Measurements from ENCODE around the gene AATK. TPM values are rescaled to one million over a fixed set of nuclear protein-coding genes. Genes with fewer than 3 reads are reported as not detected.

The AATK gene
- total and polyA plus RNA-seq, 2 experiments from 2014 or later: 5.7 to 6.3 TPM

GRCh38 chr17:81170727-81171494 lies 4.9 kb upstream of the AATK start:
- Histone ChIP-seq H3K27me3 (no peaks in the 10 kb centered on the region), H3K9me3 (ENCODE audit: low read depth) (no peaks in the 10 kb centered on the region), H2AFZ (no peak overlapping the region), H3K4me1 (ENCODE audit: insufficient read depth) (peaks cover 5% of the 10 kb centered on the region), H4K20me1 (ENCODE audit: insufficient read depth, poor library complexity, severe bottlenecking) (no peaks in the 10 kb centered on the region), H3K4me2 (no peak overlapping the region), H3K36me3 (replicated peaks; ENCODE audit: insufficient read depth, low read depth) (no peaks in the 10 kb centered on the region), H3K79me2 (peaks cover 2% of the 10 kb centered on the region), H3K27ac (no peak overlapping the region), H3K9me2 (replicated peaks; ENCODE audit: insufficient read depth) (no peaks in the 10 kb centered on the region), H3K4me3 (no peak overlapping the region)
- TF ChIP-seq CTCF (IDR thresholded peaks at IDR 0.05; ENCODE audit: poor library complexity) (no peak), EZH2 (IDR thresholded peaks at IDR 0.05; ENCODE audit: borderline replicate concordance) (no peak), EZH2phosphoT487 (IDR thresholded peaks at IDR 0.05; ENCODE audit: low read depth, severe bottlenecking, unreplicated experiment) (no peak)
- 89% methylated on average over 14 of the region's 15 CpGs for WGBS (ENCODE audit: low lambda C conversion rate, missing lambda C conversion rate)
- DNase-seq (ENCODE audit: low spot score): no peak

- H3K36me3 ChIP-seq (replicated peaks; ENCODE audit: insufficient read depth, low read depth): no peaks in the 10 kb centered on the region
- H2AFZ ChIP-seq: no peak overlapping the region
- no peak for TF ChIP-seq EZH2 (IDR thresholded peaks at IDR 0.05; ENCODE audit: borderline replicate concordance)
- H3K4me3 ChIP-seq: no peak overlapping the region
- H4K20me1 ChIP-seq (ENCODE audit: insufficient read depth, poor library complexity, severe bottlenecking): no peaks in the 10 kb centered on the region
- H3K27me3 ChIP-seq: no peaks in the 10 kb centered on the region
- no peaks in the 10 kb centered on the region for H3K9me2 ChIP-seq (replicated peaks; ENCODE audit: insufficient read depth)
- H3K27ac ChIP-seq: no peak overlapping the region
- WGBS (ENCODE audit: low lambda C conversion rate, missing lambda C conversion rate): 93% methylated on average over 3 of the region's 3 CpGs
- H3K4me1 ChIP-seq (ENCODE audit: insufficient read depth): peaks cover 14% of the 10 kb centered on the region
- H3K9me3 ChIP-seq (ENCODE audit: low read depth): no peaks in the 10 kb centered on the region
- peaks cover 2% of the 10 kb centered on the region for H3K79me2 ChIP-seq
- H3K4me2 ChIP-seq: no peak overlapping the region
- no peak for DNase-seq (ENCODE audit: low spot score)
Measured at GRCh38 chr17:81169870-81170309, 3.9 kb upstream of the AATK start.

DNA sequence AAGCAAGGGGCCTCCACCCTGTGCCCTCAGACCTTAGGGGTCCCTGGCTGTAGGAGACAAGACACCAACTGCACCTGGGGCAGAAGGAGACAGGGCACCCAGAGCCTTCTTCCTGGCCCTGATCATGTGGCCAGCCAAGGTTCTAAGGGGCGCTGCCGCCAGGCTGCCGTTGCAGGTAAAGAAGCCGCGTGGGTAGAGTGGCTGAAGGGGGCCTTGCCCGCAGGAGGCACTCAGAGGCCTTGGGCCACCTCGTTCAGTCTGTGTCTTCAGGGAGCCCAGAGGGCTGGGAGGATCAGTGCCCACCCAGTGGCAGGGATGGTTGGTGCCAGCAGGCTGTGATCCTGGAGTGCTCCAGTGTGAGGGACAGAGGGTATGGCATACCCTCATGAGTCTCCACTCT lies 1.6 kb upstream of the AATK start:
- no peaks in the 10 kb centered on the region for H3K9me3 ChIP-seq (ENCODE audit: low read depth)
- no peaks in the 10 kb centered on the region for H3K9me2 ChIP-seq (replicated peaks; ENCODE audit: insufficient read depth)
- H4K20me1 ChIP-seq (ENCODE audit: insufficient read depth, poor library complexity, severe bottlenecking): no peaks in the 10 kb centered on the region
- H3K27me3 ChIP-seq: no peaks in the 10 kb centered on the region
- no peak overlapping the region for H3K4me2 ChIP-seq
- peaks cover 20% of the 10 kb centered on the region for H3K4me1 ChIP-seq (ENCODE audit: insufficient read depth)
- H3K27ac ChIP-seq: no peak overlapping the region
- no peaks in the 10 kb centered on the region for H3K36me3 ChIP-seq (replicated peaks; ENCODE audit: insufficient read depth, low read depth)
- no peak overlapping the region for H3K4me3 ChIP-seq
- WGBS (ENCODE audit: low lambda C conversion rate, missing lambda C conversion rate): 96% methylated on average over 7 of the region's 7 CpGs
- no peak overlapping the region for H2AFZ ChIP-seq
- DNase-seq (ENCODE audit: low spot score): no peak
- peaks cover 2% of the 10 kb centered on the region for H3K79me2 ChIP-seq
- TF ChIP-seq EZH2 (IDR thresholded peaks at IDR 0.05; ENCODE audit: borderline replicate concordance): no peak
- no peak for TF ChIP-seq CTCF (IDR thresholded peaks at IDR 0.05; ENCODE audit: poor library complexity)
- TF ChIP-seq EZH2phosphoT487 (IDR thresholded peaks at IDR 0.05; ENCODE audit: low read depth, severe bottlenecking, unreplicated experiment): no peak

DNA sequence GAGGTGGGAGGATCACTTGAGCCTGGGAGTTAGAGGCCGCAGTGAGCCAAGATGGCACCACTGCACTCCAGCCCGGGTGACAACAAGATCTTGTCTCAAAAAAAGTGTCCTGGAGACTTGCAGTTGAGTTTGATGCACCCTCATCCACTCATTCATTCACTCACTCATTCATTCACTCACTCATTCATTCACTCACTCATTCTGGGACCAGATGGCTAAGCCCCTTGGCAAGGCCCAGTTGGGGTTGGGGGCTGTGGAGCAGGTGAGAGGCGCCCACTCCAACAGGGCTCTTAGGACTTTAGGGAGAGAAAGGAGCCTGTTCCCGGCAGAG lies 1.1 kb upstream of the AATK start:
- Histone ChIP-seq H3K79me2 (peaks cover 2% of the 10 kb centered on the region), H3K4me1 (ENCODE audit: insufficient read depth) (peaks cover 20% of the 10 kb centered on the region), H4K20me1 (ENCODE audit: insufficient read depth, poor library complexity, severe bottlenecking) (no peaks in the 10 kb centered on the region), H3K27ac (no peak overlapping the region), H3K9me3 (ENCODE audit: low read depth) (no peaks in the 10 kb centered on the region), H2AFZ (no peak overlapping the region), H3K27me3 (no peaks in the 10 kb centered on the region), H3K36me3 (replicated peaks; ENCODE audit: insufficient read depth, low read depth) (no peaks in the 10 kb centered on the region), H3K4me3 (no peak overlapping the region), H3K9me2 (replicated peaks; ENCODE audit: insufficient read depth) (no peaks in the 10 kb centered on the region), H3K4me2 (peak overlapping the region; percentile 94)
- no peak for DNase-seq (ENCODE audit: low spot score)
- 96% methylated on average over 4 of the region's 4 CpGs for WGBS (ENCODE audit: low lambda C conversion rate, missing lambda C conversion rate)
- no peak for TF ChIP-seq EZH2 (IDR thresholded peaks at IDR 0.05; ENCODE audit: borderline replicate concordance)
- no peak for TF ChIP-seq CTCF (IDR thresholded peaks at IDR 0.05; ENCODE audit: poor library complexity)
- no peak for TF ChIP-seq EZH2phosphoT487 (IDR thresholded peaks at IDR 0.05; ENCODE audit: low read depth, severe bottlenecking, unreplicated experiment)

Data from hepatocyte (in vitro differentiated cells).